ENCODE results near the gene EFCAB13. TPM values are rescaled to one million over a fixed set of nuclear protein-coding genes. Genes with fewer than 3 reads are reported as not detected.

Gene EFCAB13
- total and polyA plus RNA-seq, 2 donors from 2014 or later: 2.2 to 18.8 TPM

Other genes starting within 250 kb of the EFCAB13 start
- 78.2 TPM for gene CDC27, start 134.7 kb upstream of the EFCAB13 start, total RNA-seq
- gene CDC27, start 134.7 kb upstream of the EFCAB13 start, polyA plus RNA-seq (ENCODE audit: insufficient read depth, low read depth, low replicate concordance): 18.2 TPM
- not detected for gene MYL4, start 114.6 kb upstream of the EFCAB13 start, total RNA-seq
- 1.0 TPM for gene MYL4, start 114.6 kb upstream of the EFCAB13 start, polyA plus RNA-seq (ENCODE audit: insufficient read depth, low read depth, low replicate concordance)
- 88.8 TPM for gene ITGB3, start 70.1 kb upstream of the EFCAB13 start, total RNA-seq
- 7.1 TPM for gene ITGB3, start 70.1 kb upstream of the EFCAB13 start, polyA plus RNA-seq (ENCODE audit: insufficient read depth, low read depth, low replicate concordance)
- 131 TPM for gene NPEPPS, start 207.2 kb downstream of the EFCAB13 start, total RNA-seq
- gene NPEPPS, start 207.2 kb downstream of the EFCAB13 start, polyA plus RNA-seq (ENCODE audit: insufficient read depth, low read depth, low replicate concordance): 27.6 TPM

Measured in kidney (tissue), 2 donors.